NCI-H526 (cell line): ENCODE measurements around the gene C2orf68.
"Not testable (repeated sequence)": the region's sequence is repeated elsewhere in the genome, so short reads cannot be mapped to it uniquely, and the experiment has no call there.

Experiments
- DNase-seq, 2 experiments: peaks; one replicate each; lab custom pipeline; 2025; lab: John Stamatoyannopoulos, UW

The C2orf68 gene

GRCh38 chr2:85628658-85629057 lies 16.8 kb upstream of the C2orf68 start:
- DNase-seq = no peak

DNA sequence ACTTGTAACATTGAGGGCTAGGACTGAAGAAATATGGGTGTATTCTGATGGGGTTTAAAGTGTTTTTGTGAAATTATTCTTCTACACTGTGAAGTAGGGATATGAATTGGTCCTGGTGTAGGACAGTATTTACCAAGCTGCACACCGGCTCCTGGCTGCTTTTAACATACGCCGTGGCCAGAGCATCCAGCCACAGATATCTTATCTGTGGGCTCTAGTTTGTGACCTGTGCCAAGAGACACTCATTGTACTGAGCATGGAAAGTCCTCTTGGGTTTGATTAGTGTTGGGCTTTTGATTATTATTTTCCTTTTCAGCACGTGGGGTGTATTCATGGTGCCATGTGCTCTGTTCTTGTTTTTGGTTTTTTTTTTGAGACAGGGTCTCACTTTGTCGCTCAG lies 12.1 kb upstream of the C2orf68 start:
- DNase-seq = no peak

- no peak for DNase-seq
Observed at GRCh38 chr2:85621338-85621737, 9.5 kb upstream of the C2orf68 start.

- no peak for DNase-seq
Observed at GRCh38 chr2:85619617-85620016, 7.8 kb upstream of the C2orf68 start.

DNA sequence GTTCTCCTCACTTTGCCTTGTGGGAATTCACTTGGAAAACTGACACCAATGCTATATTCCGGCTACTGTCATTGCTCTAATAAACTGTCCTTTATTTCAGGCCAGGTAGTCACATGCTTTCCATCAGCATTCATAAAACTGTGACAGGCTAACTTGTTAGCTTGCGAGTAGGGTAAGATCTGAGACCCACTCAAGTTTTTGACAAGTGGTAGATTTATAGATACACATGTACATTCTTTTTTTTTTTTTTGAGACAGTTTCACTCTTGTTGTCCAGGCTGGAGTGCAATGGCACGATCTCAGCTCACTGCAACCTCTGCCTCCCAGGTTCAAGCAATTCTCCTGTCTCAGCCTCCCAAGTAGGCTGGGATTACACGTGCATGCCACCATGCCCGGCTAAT lies 5.9 kb upstream of the C2orf68 start:
- DNase-seq = not testable (repeated sequence)

DNA sequence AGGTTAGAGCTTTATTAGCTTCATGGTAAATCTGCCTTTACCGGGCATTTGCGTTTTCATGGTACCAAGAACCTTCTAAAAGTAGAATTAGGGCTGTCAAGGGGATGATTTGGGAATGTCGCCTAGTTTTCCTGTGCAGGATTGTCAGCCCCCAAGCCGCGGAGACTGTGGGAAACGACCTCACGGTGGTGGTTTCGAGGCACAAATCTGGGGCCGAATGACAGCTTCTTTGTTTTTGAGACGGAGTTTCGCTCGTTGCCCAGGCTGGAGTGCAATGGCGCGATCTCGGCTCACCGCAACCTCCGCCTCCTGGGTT lies 3.5 kb upstream of the C2orf68 start:
- no peak for DNase-seq

GRCh38 chr2:85614757-85615156 lies 2.9 kb upstream of the C2orf68 start:
- DNase-seq = not testable (repeated sequence)

DNA sequence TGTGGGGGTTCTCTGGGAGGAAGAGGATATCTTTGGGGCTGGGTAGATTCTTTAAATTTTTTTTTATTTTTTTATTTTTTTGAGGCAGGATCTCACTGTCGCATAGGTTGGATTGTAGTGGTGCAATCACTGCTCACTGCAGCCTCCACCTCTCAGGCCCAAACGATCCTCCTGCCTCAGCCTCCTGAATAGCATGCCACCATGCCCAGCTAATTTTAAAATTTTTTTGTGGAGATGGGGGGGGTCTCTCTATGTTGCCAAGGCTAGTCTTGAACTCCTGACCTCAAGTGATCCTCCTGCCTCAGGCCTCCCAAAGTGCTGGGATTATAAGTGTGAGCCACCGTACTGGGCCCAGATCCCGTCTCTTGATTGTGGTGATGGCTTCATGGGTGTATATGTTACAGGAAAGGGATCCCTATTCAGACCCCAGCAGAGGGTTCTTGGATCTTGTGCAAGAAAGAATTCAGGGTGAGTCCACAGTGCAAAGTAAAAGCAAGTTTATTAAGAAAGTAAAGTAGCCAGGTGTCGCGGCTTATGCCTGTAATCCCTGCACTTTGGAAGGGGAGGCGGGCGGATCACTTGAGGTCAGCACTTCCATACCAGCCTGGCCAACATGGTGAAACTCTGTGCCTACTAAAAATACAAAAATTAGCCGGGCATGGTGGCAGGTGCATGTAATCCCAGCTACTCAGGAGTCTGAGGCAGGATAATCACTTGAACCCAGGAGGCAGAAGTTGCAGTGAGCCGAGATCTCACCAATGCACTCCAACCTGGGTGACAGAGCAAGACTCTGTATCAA lies 2.0 kb upstream of the C2orf68 start:
- no peak for DNase-seq

DNA sequence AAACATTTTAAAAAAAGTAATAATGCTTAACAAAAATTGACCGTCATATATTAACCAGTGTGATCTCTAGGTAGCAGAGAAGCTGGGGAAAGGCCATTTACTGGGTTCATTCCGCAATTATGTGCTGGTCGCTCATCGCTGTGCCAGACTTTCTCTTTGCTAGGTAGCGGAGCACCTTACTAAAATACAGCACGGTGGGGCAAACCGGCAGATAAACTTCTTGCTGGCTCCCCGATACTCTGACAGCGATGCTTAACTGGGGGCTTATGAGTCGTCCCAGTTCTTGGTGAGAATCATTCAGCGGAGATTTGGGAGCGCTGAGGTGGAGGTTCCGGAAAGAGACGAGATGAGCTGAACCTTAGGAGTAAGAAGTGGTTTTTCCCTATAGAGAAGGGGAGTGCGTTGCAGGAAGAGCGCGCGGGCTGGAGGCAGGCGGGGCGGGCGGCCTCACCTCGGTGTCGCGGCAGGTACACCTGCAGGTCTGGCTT lies 605 bp downstream of the C2orf68 start:
- DNase-seq = no peak

DNA sequence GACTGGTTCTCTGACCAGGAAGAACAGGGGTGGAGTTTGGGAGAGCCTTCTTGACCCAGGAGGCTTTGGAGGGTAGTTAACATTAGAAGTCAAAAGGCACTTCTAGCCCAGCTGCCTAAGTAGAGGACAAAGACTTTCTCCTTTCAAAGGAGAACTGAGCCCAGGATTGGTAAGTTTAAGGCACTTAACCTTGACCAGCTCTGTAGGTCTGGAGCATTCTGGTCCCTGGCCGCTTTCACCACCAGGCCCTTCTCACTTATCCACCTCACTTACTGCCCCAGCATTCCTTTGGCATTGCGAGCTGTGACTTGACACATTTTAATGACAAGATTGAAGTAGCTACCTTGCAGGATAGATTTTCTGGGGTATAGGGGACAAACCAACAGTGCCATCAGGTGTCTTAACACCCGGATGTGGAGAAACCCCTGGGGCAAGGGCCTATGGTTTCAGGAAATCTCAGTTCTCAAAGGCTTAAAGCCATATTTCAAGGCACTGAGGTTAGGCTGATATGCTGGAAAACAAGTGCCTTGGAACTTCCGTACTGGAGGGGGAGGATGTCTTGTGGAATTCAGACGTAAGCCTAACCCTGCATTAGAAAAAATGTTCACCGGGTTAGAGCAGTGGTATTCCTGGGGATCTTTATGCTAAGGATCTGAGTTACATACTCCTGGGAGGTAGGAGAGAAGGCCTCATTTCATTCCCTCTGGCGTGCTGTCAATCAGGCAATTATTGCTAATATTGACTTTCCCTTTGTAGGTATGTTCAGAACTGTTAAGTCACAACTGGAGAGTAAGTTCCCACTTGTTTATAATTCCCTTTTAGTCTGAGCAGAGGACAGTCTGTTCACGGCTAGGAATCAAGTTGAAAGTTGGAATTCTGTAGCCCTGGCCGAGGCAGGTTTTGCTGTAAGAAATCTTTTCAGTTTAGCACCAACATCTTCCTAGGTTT lies 4.3 kb downstream of the C2orf68 start:
- no peak for DNase-seq

DNA sequence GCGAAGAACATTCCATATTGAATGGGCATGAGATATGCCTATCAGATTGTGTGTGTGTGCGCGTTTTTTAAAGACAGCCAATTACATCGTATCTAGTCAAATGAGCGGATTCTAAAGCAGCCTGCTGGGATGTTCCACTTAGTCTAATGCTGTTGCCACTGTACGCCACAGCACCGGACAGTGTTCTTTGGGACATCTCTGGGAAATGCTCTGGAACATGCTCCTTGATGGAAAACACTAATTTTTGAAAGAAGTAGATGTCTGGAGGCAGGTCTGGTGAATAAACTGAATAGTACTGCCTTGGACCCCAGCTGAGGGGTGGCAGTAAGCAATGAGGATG lies 5.8 kb downstream of the C2orf68 start:
- DNase-seq = no peak

GRCh38 chr2:85605406-85606115 lies 6.3 kb downstream of the C2orf68 start:
- no peak for DNase-seq

- no peak for DNase-seq
Observed at GRCh38 chr2:85604568-85605339, 7.1 kb downstream of the C2orf68 start.

DNA sequence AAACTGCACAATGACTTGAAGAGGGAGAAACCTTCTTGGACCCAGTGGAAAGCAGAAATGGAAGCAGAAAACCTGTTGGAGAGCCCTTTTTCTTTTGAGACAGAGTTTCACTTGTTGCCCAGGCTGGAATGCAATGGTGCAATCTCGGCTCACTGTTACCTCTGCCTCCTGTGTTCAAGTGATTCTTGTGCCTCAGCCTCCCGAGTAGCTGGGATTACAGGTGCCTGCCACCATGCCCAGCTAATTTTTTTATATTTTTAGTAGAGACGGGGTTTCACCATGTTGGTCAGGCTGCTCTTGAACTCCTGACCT lies 7.8 kb downstream of the C2orf68 start:
- not testable (repeated sequence) for DNase-seq

GRCh38 chr2:85602476-85603234 lies 9.2 kb downstream of the C2orf68 start, which contains the start of gene TMEM150A:
TSS of gene TMEM150A (minus strand) at chr2:85602698. CDS start at chr2:85601948, 750 bp downstream.
- peak; percentile 60 to 96 for DNase-seq

- peak in 1 of 2 experiments; percentile 75 for DNase-seq
Observed at GRCh38 chr2:85601771-85602475, 9.9 kb downstream of the C2orf68 start.

DNA sequence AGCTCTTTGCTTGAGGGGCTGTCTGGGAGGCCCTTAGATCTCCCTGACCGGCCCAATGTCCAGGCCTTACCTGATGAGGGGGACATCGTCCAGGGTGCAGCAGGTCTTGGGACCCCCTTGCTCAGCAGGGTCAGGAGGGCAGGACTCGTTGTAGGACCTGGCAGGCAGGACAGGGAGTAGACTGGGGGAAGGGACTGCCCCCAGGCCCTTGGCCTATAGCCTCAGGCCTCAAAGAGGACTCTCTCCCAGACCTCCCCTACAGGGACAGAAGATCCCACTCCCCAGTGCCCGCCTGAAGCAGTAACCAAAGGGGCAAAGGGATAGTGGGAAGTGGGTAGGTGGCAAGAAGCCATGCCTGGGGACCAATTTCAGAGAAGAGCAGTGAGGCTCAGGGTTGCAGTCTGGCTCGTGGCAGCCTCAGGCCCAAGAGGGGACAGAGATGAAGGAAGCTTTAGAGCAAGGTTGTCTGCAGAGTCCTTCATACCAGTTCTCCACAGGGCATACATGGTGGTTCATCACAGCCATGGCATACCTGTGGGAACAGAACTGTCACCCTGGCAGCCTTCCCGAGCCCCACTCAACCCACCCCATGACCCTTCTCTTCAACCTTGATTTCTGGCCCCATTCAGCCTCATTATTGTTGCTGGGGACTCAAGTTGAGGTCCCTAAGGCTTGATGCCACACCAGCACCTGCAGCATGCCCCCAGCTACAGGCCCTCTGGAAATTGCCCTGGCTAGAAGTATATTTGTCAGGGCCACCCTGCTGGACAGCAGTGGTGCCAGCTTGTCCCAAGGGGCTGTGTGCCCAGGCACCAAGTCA lies 10.7 kb downstream of the C2orf68 start:
- no peak for DNase-seq

- no peak for DNase-seq
Observed at GRCh38 chr2:85600235-85600575, 11.7 kb downstream of the C2orf68 start.

- DNase-seq = no peak
Observed at GRCh38 chr2:85599468-85600234, 12.2 kb downstream of the C2orf68 start.
